ENCODE results near the gene CDC37. TPM values are rescaled to one million over a fixed set of nuclear protein-coding genes. Genes with fewer than 3 reads are reported as not detected.

The CDC37 gene
- total RNA-seq, 1 experiment from 2014 or later = 260 TPM

GRCh38 chr19:10418485-10419199, 15.3 kb upstream of the CDC37 start:
- Histone ChIP-seq H3K9me3 (ENCODE audit: control insufficient read depth in 1 of 2, insufficient read depth in 1 of 2, low read depth in 1 of 2, low read length in 2 of 2) (no peaks in the 10 kb centered on the region), H3K4me1 (ENCODE audit: control insufficient read depth in 1 of 2, insufficient read depth in 2 of 2, low read length in 2 of 2) (peaks cover 28 to 66% of the 10 kb centered on the region in 2 experiments), H3K27ac (ENCODE audit: low read depth, low read length) (peak overlapping the region; percentile 89), H3K27me3 (ENCODE audit: insufficient read depth, low read length) (no peaks in the 10 kb centered on the region), H3K79me2 (ENCODE audit: insufficient read depth, low read length) (peaks cover 22% of the 10 kb centered on the region), H2AFZ (ENCODE audit: low read depth, low read length, poor library complexity, severe bottlenecking) (no peak overlapping the region), H3K9me2 (ENCODE audit: insufficient read depth) (no peaks in the 10 kb centered on the region), H3K36me3 (ENCODE audit: control insufficient read depth in 1 of 2, insufficient read depth in 2 of 2, low read length in 2 of 2) (no peaks in the 10 kb centered on the region), H3K4me2 (ENCODE audit: low read length) (peak overlapping the region; percentile 74), H3K9ac (ENCODE audit: low read length) (peak overlapping the region; percentile 66), H4K20me1 (ENCODE audit: insufficient read depth) (no peaks in the 10 kb centered on the region), H3K4me3 (replicated peaks in 1 of 2; ENCODE audit: low read depth in 1 of 2, low read length in 2 of 2) (peak overlapping the region; percentile 61 to 70)
- DNase-seq (ENCODE audit: low read depth, low spot score) = no peak
- CTCF ChIA-PET = interaction anchor here (0.9 to 3.3 kb wide), 12 partner anchors 9 to 446 kb away, joined by 3 to 60 read pairs (median 4); partner anchors contain the start of genes CDC37, DNM2, ICAM5 and TYK2
- TF ChIP-seq ATF3 (IDR thresholded peaks at IDR 0.05) = no peak
- no peak for TF ChIP-seq SIN3A (IDR thresholded peaks at IDR 0.05; ENCODE audit: low read depth)
- no peak for TF ChIP-seq ELF1 (IDR thresholded peaks at IDR 0.05; ENCODE audit: borderline replicate concordance, low read depth)
- no peak for TF ChIP-seq RAD21 (IDR thresholded peaks at IDR 0.05; ENCODE audit: low read depth)
- no peak for TF ChIP-seq SRF (IDR thresholded peaks at IDR 0.05; ENCODE audit: low read depth)
- TF ChIP-seq CEBPB (IDR thresholded peaks at IDR 0.05; ENCODE audit: low read depth) = no peak
- TF ChIP-seq CBX3 (IDR thresholded peaks at IDR 0.05; ENCODE audit: low read depth) = no peak
- peak; percentile 57; the same call in 1 of the 2 replicates for TF ChIP-seq EGR1 (IDR thresholded peaks at IDR 0.05; ENCODE audit: low read depth)
- TF ChIP-seq SP1 (IDR thresholded peaks at IDR 0.05; ENCODE audit: low read depth) = no peak
- TF ChIP-seq POLR2AphosphoS5 (IDR thresholded peaks at IDR 0.05; ENCODE audit: low read depth, low read length) = no peak
- no peak for TF ChIP-seq FOSL1 (IDR thresholded peaks at IDR 0.05; ENCODE audit: low read depth)
- TF ChIP-seq ZBTB33 (IDR thresholded peaks at IDR 0.05; ENCODE audit: extremely low read depth, insufficient replicate concordance, low read length) = no peak
- TF ChIP-seq EZH2 (IDR thresholded peaks at IDR 0.05) = no peak
- no peak for TF ChIP-seq YY1 (IDR thresholded peaks at IDR 0.05; ENCODE audit: extremely low read depth, insufficient replicate concordance, low read depth, low read length)
- TF ChIP-seq ZFX (IDR thresholded peaks at IDR 0.05) = no peak
- TF ChIP-seq REST (IDR thresholded peaks at IDR 0.05; ENCODE audit: low read depth) = no peak
- TF ChIP-seq CTCF (IDR thresholded peaks at IDR 0.05 in 2 of 3, conservative IDR thresholded peaks at IDR 0.05 in 1 of 3; ENCODE audit: borderline replicate concordance in 1 of 3, insufficient read depth in 1 of 3, low read depth in 2 of 3, low read length in 2 of 3) = peak in 2 of 3 experiments; percentile 16 to 20; a peak in 3 of 6 replicates
- no peak for TF ChIP-seq POLR2A (IDR thresholded peaks at IDR 0.05; ENCODE audit: borderline replicate concordance, extremely low read depth, insufficient read depth, insufficient read length)
- intact Hi-C loops (cut with micrococcal nuclease) = no loop called here
- POLR2A ChIA-PET = interaction anchor here (0.7 to 1.2 kb wide), 5 partner anchors 9 to 129 kb away, joined by 3 to 4 read pairs (median 3); partner anchors contain the start of genes CDC37 and ICAM5
- RAD21 ChIA-PET (ENCODE audit: low non-redundant PET in 1 of 2, low total read pairs in 2 of 2, uncharacterized antibody in 2 of 2, unreplicated experiment in 2 of 2) = no interaction called here
- ATAC-seq = no peak
- no TSS peak for BruUV-seq (replicated peaks)
